OCI-LY7 (cell line): ENCODE measurements around the gene PTPN9. TPM values are rescaled to one million over a fixed set of nuclear protein-coding genes. Genes with fewer than 3 reads are reported as not detected.
"Not testable (repeated sequence)": the region's sequence is repeated elsewhere in the genome, so short reads cannot be mapped to it uniquely, and the experiment has no call there.

Experiments
- BruUV-seq: library from RNA; stranded (reverse); fragments of 400-500 nt; replicated peaks from 2 replicates; lab custom pipeline; 2021; lab: Mats Ljungman, UMichigan
- CTCF ChIA-PET: fragments of 300-600 bp; sonication (Branson Sonifier 250); formaldehyde crosslinking; loops from one replicate; lab custom pipeline; 2022; ENCODE audit warnings: antibody characterized with exemption; ENCODE audit not compliant: unreplicated experiment; lab: Charles Lee
- POLR2A ChIA-PET: fragments of 300-600 bp; sonication (Branson Sonifier 250); formaldehyde crosslinking; loops from one replicate; lab custom pipeline; 2022; ENCODE audit warnings: antibody characterized with exemption; lab: Charles Lee
- DNase-seq: peaks from one replicate; pipeline ENCODE4 v3.0.0-alpha.2; 2015; ENCODE audit warnings: low spot score
- H2AFZ ChIP-seq: fragments of 200-600 bp; sonication (generic), shearing (Covaris generic); 2 replicates; pipeline ENCODE4 v1.6.1; 2014; ENCODE audit warnings: mild to moderate bottlenecking, antibody characterized with exemption, low read length, moderate library complexity
- H3K27ac ChIP-seq: fragments of 200-600 bp; sonication (generic); 2 replicates; pipeline ENCODE4 v1.5.1; 2014; ENCODE audit warnings: mixed run types, low read depth, mild to moderate bottlenecking, moderate library complexity, low read length, inconsistent platforms; ENCODE audit not compliant: poor library complexity, severe bottlenecking
- H3K36me3 ChIP-seq: fragments of 200-600 bp; sonication (generic); 2 replicates; pipeline ENCODE4 v1.6.1; 2014; ENCODE audit warnings: mild to moderate bottlenecking, antibody characterized with exemption, low read length, moderate library complexity, mixed read lengths; ENCODE audit not compliant: insufficient read depth
- H3K4me1 ChIP-seq: fragments of 200-600 bp; sonication (generic); 2 replicates; pipeline ENCODE4 v1.5.1; 2014; ENCODE audit warnings: mild to moderate bottlenecking, low read length; ENCODE audit not compliant: insufficient read depth, poor library complexity, severe bottlenecking
- H3K4me2 ChIP-seq: fragments of 200-600 bp; sonication (generic); 2 replicates; pipeline ENCODE4 v1.6.1; 2014; ENCODE audit warnings: mild to moderate bottlenecking, low read length
- H3K4me3 ChIP-seq: fragments of 200-600 bp; sonication (generic); 2 replicates; pipeline ENCODE4 v1.5.1; 2014; ENCODE audit warnings: mild to moderate bottlenecking, low read depth, low read length; ENCODE audit not compliant: poor library complexity, severe bottlenecking
- H3K79me2 ChIP-seq: fragments of 200-600 bp; sonication (generic); 2 replicates; pipeline ENCODE4 v1.6.1; 2016; ENCODE audit warnings: low read depth, mild to moderate bottlenecking, low read length, moderate library complexity, mixed read lengths; ENCODE audit not compliant: insufficient read depth
- H3K9me2 ChIP-seq: fragments of 200-600 bp; sonication (generic); 2 replicates; pipeline ENCODE4 v1.6.1; 2016; ENCODE audit warnings: mild to moderate bottlenecking, low read length, mixed read lengths; ENCODE audit not compliant: insufficient read depth
- H3K9me3 ChIP-seq: fragments of 200-600 bp; sonication (generic); 2 replicates; pipeline ENCODE4 v1.6.1; 2014; ENCODE audit warnings: mild to moderate bottlenecking, mixed run types, low read length, mixed read lengths
- H4K20me1 ChIP-seq: fragments of 200-600 bp; sonication (generic); 2 replicates; pipeline ENCODE4 v1.6.1; 2014; ENCODE audit warnings: mild to moderate bottlenecking, antibody characterized with exemption, low read length, moderate library complexity, mixed read lengths; ENCODE audit not compliant: insufficient read depth
- EZH2phosphoT487 ChIP-seq: fragments of 200-600 bp; sonication (generic); IDR thresholded peaks from 2 replicates; pipeline ENCODE4 v1.6.1; 2018; ENCODE audit warnings: low read depth, borderline replicate concordance, mild to moderate bottlenecking, mixed run types, antibody characterized with exemption, low read length, moderate library complexity, mixed read lengths
- intact Hi-C: fragments of 100-400 bp; cut with micrococcal nuclease; formaldehyde crosslinking; loops from one replicate; pipeline ENCODE4 v1.10.0; 2022; ENCODE audit not compliant: unreplicated experiment
- total RNA-seq, 2 experiments: library from RNA; depleted of rRNA in 1 of 2; stranded (reverse); fragments of >200 nt in 1 of 2; shearing (Covaris generic) in 1 of 2; gene quantifications; 2 replicates each; pipeline ENCODE4 v1.2.3, GENCODE V29; 2014 to 2022
- TF ChIP-seq, protein P1 (sequence below): fragments of 200-600 bp; sonication (generic); conservative IDR thresholded peaks from 2 replicates; pipeline ENCODE4 v1.5.1; 2014; ENCODE audit warnings: mild to moderate bottlenecking, antibody characterized with exemption, low read length, moderate library complexity, mixed read lengths

Gene PTPN9
- total RNA-seq, 2 experiments from 2014 or later, result 16.5 to 38.5 TPM

DNA sequence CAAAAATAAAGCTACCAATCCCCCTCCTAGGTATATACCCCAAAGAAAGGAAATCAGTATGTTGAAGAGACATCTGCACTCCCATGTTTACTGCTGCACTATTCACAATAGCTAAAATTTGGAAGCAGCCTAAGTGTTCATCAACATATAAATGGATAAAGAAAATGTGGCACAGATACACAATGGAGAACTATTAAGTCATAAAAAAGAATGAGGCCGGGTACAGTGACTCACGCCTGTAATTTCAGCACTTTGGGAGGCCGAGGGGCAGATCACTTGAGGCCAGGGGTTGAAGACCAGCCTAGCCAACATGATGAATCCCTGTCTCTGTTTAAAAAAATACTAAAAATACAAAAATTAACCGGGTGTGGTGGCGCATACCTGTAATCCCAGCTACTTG lies 10.0 kb upstream of the PTPN9 start:
- Histone ChIP-seq H3K4me2 (no peak overlapping the region), H3K4me1 (no peaks in the 10 kb centered on the region), H4K20me1 (no peaks in the 10 kb centered on the region), H2AFZ (no peak overlapping the region), H3K9me2 (no peaks in the 10 kb centered on the region), H3K9me3 (no peaks in the 10 kb centered on the region), H3K36me3 (peaks cover 22% of the 10 kb centered on the region), H3K4me3 (no peak overlapping the region), H3K27ac (no peak overlapping the region), H3K79me2 (no peaks in the 10 kb centered on the region)
- BruUV-seq, result no TSS peak
- TF ChIP-seq EZH2phosphoT487, result no peak
- TF ChIP-seq, protein P1, sequence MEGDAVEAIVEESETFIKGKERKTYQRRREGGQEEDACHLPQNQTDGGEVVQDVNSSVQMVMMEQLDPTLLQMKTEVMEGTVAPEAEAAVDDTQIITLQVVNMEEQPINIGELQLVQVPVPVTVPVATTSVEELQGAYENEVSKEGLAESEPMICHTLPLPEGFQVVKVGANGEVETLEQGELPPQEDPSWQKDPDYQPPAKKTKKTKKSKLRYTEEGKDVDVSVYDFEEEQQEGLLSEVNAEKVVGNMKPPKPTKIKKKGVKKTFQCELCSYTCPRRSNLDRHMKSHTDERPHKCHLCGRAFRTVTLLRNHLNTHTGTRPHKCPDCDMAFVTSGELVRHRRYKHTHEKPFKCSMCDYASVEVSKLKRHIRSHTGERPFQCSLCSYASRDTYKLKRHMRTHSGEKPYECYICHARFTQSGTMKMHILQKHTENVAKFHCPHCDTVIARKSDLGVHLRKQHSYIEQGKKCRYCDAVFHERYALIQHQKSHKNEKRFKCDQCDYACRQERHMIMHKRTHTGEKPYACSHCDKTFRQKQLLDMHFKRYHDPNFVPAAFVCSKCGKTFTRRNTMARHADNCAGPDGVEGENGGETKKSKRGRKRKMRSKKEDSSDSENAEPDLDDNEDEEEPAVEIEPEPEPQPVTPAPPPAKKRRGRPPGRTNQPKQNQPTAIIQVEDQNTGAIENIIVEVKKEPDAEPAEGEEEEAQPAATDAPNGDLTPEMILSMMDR, result no peak
- CTCF ChIA-PET, result no interaction called here
- intact Hi-C loops, result no loop called here
- DNase-seq, result no peak
- POLR2A ChIA-PET, result no interaction called here

- H3K9me3 ChIP-seq, H3K36me3 ChIP-seq, H3K9me2 ChIP-seq, DNase-seq, H3K79me2 ChIP-seq, POLR2A ChIA-PET, CTCF ChIA-PET, H4K20me1 ChIP-seq, H3K27ac ChIP-seq, intact Hi-C loops, H2AFZ ChIP-seq, H3K4me1 ChIP-seq, H3K4me2 ChIP-seq, H3K4me3 ChIP-seq: not testable (repeated sequence)
- TSS peak; percentile 58 for BruUV-seq
Measured at GRCh38 chr15:75586422-75586821, 7.3 kb upstream of the PTPN9 start.

DNA sequence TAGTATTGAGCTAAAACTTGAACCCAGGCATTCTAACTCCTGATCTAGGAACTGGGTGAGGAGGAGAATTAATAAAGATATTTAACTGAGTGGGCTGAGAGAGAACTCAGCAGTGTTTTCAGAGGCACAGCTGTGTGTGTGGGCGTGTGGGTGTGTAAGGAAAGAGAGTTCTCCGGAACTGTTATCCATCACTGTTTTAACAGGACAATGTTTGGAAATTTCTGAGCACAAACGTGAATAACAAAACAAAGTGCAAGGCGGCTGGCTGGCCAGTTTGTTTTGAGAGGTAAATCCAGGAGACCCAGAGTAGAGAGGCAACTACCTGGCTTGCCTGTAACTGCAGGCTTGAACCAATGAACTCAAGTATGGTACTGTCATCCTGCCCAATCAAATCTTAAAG lies 5.0 kb upstream of the PTPN9 start:
- Histone ChIP-seq H3K79me2 (no peaks in the 10 kb centered on the region), H3K4me2 (no peak overlapping the region), H3K27ac (no peak overlapping the region), H3K9me3 (no peaks in the 10 kb centered on the region), H3K9me2 (no peaks in the 10 kb centered on the region), H3K4me3 (no peak overlapping the region), H3K36me3 (peaks cover 7% of the 10 kb centered on the region; the same call in 1 of the 2 replicates), H3K4me1 (peaks cover 5% of the 10 kb centered on the region), H4K20me1 (no peaks in the 10 kb centered on the region), H2AFZ (no peak overlapping the region)
- DNase-seq, result no peak
- TF ChIP-seq EZH2phosphoT487, result no peak
- TF ChIP-seq, protein P1, result no peak
- CTCF ChIA-PET, result no interaction called here
- intact Hi-C loops, result no loop called here
- POLR2A ChIA-PET, result no interaction called here
- BruUV-seq, result no TSS peak
